Fibroblast of skin of left quadriceps (primary cell): Measurements from ENCODE around the gene ARHGEF6.
A peak's percentile ranks its signal among the peaks of the same experiment; 100 is the strongest.

Source experiments
- DNase-seq, 2 experiments: peaks; one replicate each; pipeline ENCODE4 v3.0.0-alpha.2; 2013; ENCODE audit warnings: low read depth in 2 of 2

ARHGEF6 gene

GRCh38 chrX:136745215-136746173 is 35.2 kb downstream of the ARHGEF6 start:
- DNase-seq: no peak

- DNase-seq: no peak
These were observed 37.9 kb downstream of the ARHGEF6 start for GRCh38 chrX:136742721-136743379.

GRCh38 chrX:136738049-136738729 is 42.5 kb downstream of the ARHGEF6 start:
- DNase-seq: no peak

- DNase-seq: no peak
These were observed 44.0 kb downstream of the ARHGEF6 start for GRCh38 chrX:136736690-136737089.

- DNase-seq: no peak
These were observed 45.1 kb downstream of the ARHGEF6 start for GRCh38 chrX:136735601-136736000.

GRCh38 chrX:136733613-136734012 is 47.1 kb downstream of the ARHGEF6 start:
- DNase-seq: no peak

- DNase-seq: no peak
These were observed 48.9 kb downstream of the ARHGEF6 start for GRCh38 chrX:136731798-136732197.

- no peak for DNase-seq
These were observed 49.4 kb downstream of the ARHGEF6 start for GRCh38 chrX:136731207-136731782.

- DNase-seq: no peak
These were observed 52.3 kb downstream of the ARHGEF6 start for GRCh38 chrX:136728393-136728792.

- peak; percentile 24 to 25 for DNase-seq
These were observed 55.2 kb downstream of the ARHGEF6 start for GRCh38 chrX:136725441-136726104.

GRCh38 chrX:136718091-136718490 is 62.6 kb downstream of the ARHGEF6 start:
- no peak for DNase-seq

GRCh38 chrX:136714626-136715599 is 65.8 kb downstream of the ARHGEF6 start:
- DNase-seq: no peak

- DNase-seq: no peak
These were observed 68.0 kb downstream of the ARHGEF6 start for GRCh38 chrX:136712650-136713310.

GRCh38 chrX:136711147-136711546 is 69.6 kb downstream of the ARHGEF6 start:
- no peak for DNase-seq

- DNase-seq: no peak
These were observed 70.3 kb downstream of the ARHGEF6 start for GRCh38 chrX:136710325-136710951.

- no peak for DNase-seq
These were observed 72.4 kb downstream of the ARHGEF6 start for GRCh38 chrX:136708348-136708747.

GRCh38 chrX:136697156-136697555 is 83.6 kb downstream of the ARHGEF6 start:
- no peak for DNase-seq

- peak; percentile 21 to 31 for DNase-seq
These were observed 86.2 kb downstream of the ARHGEF6 start for GRCh38 chrX:136694431-136695087.

- DNase-seq: no peak
These were observed 88.5 kb downstream of the ARHGEF6 start for GRCh38 chrX:136692271-136692670.
